Glomerular visceral epithelial cell (primary cell): Measurements from ENCODE around the gene RRH.
"Not testable (repeated sequence)": the region's sequence is repeated elsewhere in the genome, so short reads cannot be mapped to it uniquely, and the experiment has no call there.

Experiments used
- DNase-seq: peaks from one replicate; pipeline ENCODE4 v3.0.0-alpha.2; 2016; ENCODE audit errors: extremely low spot score

The RRH gene, protein sequence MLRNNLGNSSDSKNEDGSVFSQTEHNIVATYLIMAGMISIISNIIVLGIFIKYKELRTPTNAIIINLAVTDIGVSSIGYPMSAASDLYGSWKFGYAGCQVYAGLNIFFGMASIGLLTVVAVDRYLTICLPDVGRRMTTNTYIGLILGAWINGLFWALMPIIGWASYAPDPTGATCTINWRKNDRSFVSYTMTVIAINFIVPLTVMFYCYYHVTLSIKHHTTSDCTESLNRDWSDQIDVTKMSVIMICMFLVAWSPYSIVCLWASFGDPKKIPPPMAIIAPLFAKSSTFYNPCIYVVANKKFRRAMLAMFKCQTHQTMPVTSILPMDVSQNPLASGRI

DNA sequence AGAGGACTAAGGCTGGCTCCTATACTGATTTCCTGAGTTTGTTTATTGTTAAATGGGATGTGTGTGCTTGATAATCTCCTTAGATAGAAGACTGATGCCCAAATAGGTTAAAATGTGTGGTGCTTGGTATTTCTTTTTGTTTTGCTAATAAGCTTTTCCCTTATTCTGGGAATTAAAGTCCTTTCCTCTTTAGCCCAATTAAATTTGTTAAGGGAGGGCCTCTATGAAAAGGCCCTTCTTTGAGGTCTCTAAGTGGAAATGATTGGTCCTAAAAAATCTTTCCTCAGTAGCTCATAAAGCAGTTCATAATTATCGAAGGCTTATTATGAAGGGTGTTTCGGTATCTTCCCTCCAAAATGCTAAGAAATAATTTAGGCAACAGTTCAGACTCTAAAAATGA lies at the start of gene RRH:
TSS of gene RRH (plus strand) at position 301 of the 400 bp plus-strand sequence. CDS start at position 357, 56 bp downstream.
- DNase-seq: no peak

- DNase-seq: not testable (repeated sequence)
Measured at GRCh38 chr4:109782092-109782491, 45.7 kb upstream of the RRH start.

GRCh38 chr4:109786846-109787245 lies 40.9 kb upstream of the RRH start:
- DNase-seq: no peak

GRCh38 chr4:109787807-109788206 lies 40.0 kb upstream of the RRH start:
- no peak for DNase-seq

- DNase-seq: no peak
Measured at GRCh38 chr4:109795059-109795458, 32.7 kb upstream of the RRH start.

GRCh38 chr4:109798866-109799265 lies 28.9 kb upstream of the RRH start:
- DNase-seq: no peak

DNA sequence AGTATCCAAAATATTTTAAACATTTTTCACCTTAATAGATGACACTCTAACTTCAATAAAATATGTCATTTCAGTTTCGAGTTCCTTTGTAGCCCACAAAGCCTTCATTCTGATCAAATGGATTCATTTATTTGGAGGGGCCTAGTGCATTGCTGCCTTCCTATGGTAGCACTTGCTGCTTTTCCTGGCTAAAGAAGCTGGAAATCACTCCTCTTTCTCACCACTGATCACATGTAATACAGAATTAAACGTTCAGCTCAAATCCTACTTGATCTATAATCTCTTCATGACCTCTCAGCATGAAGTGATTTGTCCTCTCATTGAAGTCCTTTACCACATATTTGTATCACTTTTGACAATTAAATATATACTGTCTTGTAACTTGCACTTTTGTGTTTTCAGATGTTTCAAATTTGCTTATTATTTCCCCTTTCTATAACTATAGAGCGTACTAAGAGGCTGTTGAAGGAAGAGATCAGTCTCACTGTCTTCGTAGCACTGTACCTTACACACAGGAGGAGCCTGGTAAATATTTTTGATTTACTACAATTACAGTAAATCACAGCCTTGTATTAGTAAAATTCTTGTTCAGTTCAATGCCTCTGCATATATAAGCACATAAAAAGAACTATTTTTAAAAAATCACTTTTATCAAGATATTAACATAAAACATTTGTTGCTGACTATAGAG lies 26.5 kb upstream of the RRH start:
- peak; percentile 8 for DNase-seq

DNA sequence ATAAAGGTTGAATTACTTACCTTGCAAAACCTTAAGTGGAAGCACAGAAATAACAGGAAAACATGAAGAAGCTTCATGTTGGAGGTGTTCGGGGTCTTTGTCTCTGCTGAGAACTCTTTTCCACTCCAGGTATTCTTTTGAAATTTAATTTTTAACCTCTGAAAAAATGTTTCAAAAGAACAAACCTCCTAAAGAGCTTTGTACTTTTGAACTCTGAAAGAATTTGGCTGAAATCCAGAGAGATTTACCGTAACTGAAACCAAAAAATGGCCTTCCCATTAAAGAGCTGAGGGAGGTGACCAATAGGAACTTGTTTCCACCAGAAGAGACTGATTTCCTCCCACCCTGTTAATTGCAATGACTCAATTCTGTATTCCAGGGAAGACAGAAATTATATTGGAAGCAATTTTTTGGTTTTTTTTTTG lies 25.9 kb upstream of the RRH start, which contains the start of gene CFI:
TSS of gene CFI (minus strand) at position 105 of the 425 bp plus-strand sequence. CDS start at position 77, 28 bp downstream.
- DNase-seq: peak; percentile 70

DNA sequence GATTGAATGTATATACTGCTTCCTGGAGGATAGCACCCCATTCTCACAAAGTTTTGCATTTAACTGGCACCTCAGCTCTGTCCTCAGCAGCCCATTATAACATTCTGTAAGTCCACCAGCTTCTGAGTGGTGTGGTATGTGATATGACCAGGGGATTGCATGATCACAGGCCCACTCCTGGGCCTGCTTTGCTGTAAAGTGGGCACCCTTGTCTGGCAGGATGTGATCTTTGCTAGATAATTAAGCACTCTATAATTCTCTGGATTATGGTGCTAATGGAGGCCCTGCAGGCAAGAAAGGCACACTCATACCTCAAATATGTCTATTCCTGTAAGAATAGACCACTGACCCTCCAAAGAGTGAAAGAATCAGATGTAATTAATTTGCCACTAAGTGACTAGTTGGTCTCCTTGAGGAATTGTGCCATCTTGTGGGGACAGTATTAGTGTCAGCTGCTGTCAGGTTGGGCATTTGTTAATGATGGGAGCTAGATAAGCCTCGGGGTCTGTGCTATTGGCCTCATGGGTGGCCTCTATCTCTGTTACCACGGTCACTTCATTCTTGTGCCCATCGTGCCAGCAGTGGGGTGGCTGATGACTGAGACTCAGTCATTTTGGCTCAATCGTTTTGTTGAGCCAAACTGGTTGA lies 23.7 kb upstream of the RRH start:
- DNase-seq: peak; percentile 65

GRCh38 chr4:109809655-109810054 lies 18.1 kb upstream of the RRH start:
- no peak for DNase-seq

- no peak for DNase-seq
Measured at GRCh38 chr4:109810552-109811387, 17.0 kb upstream of the RRH start.

DNA sequence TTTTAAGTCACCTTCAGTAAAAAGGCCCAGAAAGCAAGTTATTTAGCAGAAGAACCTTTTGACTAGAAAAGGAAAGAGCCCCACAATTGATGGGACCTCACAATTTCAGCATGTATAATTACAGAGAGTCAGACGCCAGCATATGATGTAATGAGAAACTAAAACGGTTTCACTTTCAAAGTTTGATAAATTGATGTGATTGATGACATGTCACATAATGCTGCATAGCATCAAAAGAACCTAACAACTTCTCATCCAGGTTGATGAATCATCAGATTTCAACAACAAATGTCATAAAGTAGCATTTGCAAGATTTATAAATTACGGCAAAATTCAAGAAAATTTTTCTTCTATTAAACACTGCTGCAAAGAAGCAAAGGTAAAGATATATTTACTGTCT lies 16.1 kb upstream of the RRH start:
- DNase-seq: no peak

- peak; percentile 90 for DNase-seq
Measured at GRCh38 chr4:109815151-109816081, 12.4 kb upstream of the RRH start, which contains the start of gene GAR1. Gene GAR1 (plus strand): TSS chr4:109815762. CDS start chr4:109816165, 403 bp downstream.

GRCh38 chr4:109816082-109816442 lies 11.7 kb upstream of the RRH start:
- peak; percentile 5 for DNase-seq

DNA sequence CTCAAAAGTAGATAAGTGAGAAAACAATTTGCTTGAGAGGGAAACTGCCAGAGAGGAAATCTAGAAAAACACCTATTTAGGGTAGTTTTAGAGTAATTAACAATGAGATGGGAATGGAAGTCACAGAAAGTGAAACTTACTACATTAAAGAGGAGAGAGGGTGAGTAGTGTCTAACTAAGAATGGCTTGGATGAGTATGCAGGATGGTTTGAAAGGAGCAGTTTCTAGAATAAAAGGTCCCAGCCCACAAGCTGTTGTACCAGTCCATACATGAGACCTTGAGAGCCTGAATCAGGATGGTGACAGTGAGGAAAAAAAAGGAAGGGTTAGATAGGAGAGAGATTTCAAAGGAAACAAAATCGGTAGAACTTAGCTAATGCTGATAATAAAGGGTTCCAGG lies 10.9 kb upstream of the RRH start:
- no peak for DNase-seq

GRCh38 chr4:109818268-109818667 lies 9.5 kb upstream of the RRH start:
- DNase-seq: no peak

DNA sequence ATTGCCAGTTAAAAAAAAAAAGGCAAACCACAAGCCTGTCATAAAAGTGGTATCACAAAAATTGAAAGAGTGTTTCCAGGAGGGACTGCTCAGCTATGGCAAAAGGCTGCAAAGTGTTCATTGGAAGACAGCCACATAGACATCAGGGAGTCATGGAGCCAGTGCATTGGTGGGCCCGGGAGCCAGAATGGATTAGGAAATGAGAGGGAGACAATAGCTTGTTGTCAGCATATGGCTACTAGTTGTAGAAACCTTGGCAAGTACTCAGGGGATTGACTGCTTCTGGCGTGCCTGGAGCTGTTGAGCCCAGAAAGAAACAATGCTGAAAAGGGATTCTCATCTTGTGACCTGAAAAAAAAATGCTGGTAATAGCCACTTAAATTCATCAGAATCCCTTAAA lies 7.2 kb upstream of the RRH start:
- no peak for DNase-seq

GRCh38 chr4:109821185-109821584 lies 6.6 kb upstream of the RRH start:
- DNase-seq: no peak

DNA sequence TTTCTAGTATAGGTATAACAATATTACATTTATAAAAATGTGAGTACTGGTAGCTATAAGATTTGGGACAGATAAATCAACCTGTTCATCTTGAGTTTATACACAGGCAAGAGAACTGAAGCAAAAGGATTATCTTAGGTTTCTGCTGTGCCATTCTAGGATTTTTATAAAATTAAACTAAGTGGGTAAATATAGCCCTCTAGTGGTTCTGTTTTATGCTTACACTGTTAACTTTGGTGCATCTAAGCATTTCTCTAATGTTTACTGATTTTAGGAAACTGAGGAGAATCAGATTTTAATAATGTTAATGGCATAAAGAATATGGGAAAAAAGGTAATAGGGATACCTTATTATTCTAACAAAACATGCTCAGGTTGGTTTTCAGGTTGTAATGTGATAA lies 1.1 kb upstream of the RRH start:
- DNase-seq: peak; percentile 17

DNA sequence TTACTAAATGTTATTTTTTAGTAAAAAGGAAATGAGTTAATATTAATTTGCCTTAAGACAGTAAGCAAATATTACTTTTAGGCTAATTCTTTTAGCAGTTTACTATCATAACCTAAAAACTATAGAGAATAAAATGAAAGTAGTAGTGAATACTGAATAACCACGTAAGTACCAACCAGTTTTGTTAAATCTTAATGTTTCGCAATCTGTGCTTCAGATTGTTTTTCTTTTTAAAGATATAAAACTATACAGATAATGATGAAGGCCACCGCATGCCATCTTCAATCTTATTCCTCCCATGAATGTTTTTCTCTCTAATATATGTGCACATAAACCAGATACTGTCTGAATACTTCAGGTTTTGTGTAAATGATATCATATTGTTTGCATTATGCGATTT lies 6.0 kb downstream of the RRH start:
- no peak for DNase-seq

DNA sequence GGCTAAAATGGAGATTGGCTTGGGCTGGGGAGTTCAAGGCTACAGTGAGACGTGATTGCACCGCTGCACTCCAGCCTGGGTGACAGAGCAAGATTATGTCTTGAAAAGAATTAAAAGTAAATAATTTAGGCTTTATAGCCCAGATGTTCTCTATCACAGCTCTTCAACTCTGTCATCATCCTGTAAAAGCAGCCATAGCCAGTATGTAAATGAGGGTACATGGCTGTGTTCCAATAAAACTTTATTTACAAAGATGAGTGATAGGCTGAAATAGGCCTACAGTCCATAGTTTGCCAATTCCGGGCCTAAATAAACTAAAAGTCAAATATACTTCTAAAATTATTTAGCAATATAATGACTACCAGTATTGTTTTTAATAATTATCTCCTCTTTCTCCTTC lies 9.2 kb downstream of the RRH start:
- DNase-seq: no peak
